CD4-positive, alpha-beta memory T cell (primary cell): ENCODE measurements around the gene TRIP11. TPM values are rescaled to one million over a fixed set of nuclear protein-coding genes. Genes with fewer than 3 reads are reported as not detected.

Experiments
- CTCF ChIA-PET: fragments of 350-600 bp; sonication (Branson Sonifier 250); formaldehyde crosslinking; loops from one replicate; lab custom pipeline; 2021; ENCODE audit warnings: inconsistent platforms; ENCODE audit not compliant: partially characterized antibody; lab: Charles Lee
- POLR2A ChIA-PET: fragments of 350-600 bp; sonication (Branson Sonifier 250); formaldehyde crosslinking; loops from one replicate; lab custom pipeline; 2021; ENCODE audit not compliant: partially characterized antibody; lab: Charles Lee
- DNase-seq, 5 donors: peaks; one replicate each; pipeline versions ENCODE4 v3.0.0 to v3.0.0-alpha.2; 2020 to 2022; ENCODE audit warnings: mixed read lengths in 1 of 5
- H3K27ac ChIP-seq: one replicate; pipeline ENCODE4 v1.7.0; 2013; ENCODE audit warnings: low read depth, low read length
- H3K27me3 ChIP-seq: 2 replicates; pipeline ENCODE4 v1.7.0; 2013; ENCODE audit warnings: mild to moderate bottlenecking, low read length, moderate library complexity; ENCODE audit not compliant: insufficient read depth
- H3K36me3 ChIP-seq: 2 replicates; pipeline ENCODE4 v1.7.0; 2013; ENCODE audit warnings: mild to moderate bottlenecking, low read length, moderate library complexity; ENCODE audit not compliant: insufficient read depth
- H3K4me1 ChIP-seq: 2 replicates; pipeline ENCODE4 v1.7.0; 2013; ENCODE audit warnings: mild to moderate bottlenecking, low read length, moderate library complexity; ENCODE audit not compliant: insufficient read depth
- H3K4me3 ChIP-seq, 2 donors: one replicate each; pipeline ENCODE4 v1.7.0; 2013; ENCODE audit warnings: low read length in 2 of 2, mild to moderate bottlenecking in 1 of 2
- H3K9me3 ChIP-seq, 2 donors: one replicate each; pipeline ENCODE4 v1.7.0; 2013; ENCODE audit warnings: low read length in 2 of 2, control low read depth in 1 of 2; ENCODE audit not compliant: control insufficient read depth in 1 of 2
- H3K27ac Mint-ChIP-seq, 7 donors: one replicate each; pipeline ENCODE4 v1.8.0; 2020 to 2021; ENCODE audit warnings: mixed read lengths in 7 of 7, mild to moderate bottlenecking in 6 of 7, inconsistent platforms in 3 of 7, moderate library complexity in 3 of 7
- H3K27me3 Mint-ChIP-seq, 2 donors: one replicate each; pipeline ENCODE4 v1.8.0; 2020 to 2021; ENCODE audit warnings: mixed read lengths in 2 of 2
- H3K36me3 Mint-ChIP-seq, 2 donors: one replicate each; pipeline ENCODE4 v1.8.0; 2020 to 2021; ENCODE audit warnings: mixed read lengths in 2 of 2, inconsistent platforms in 1 of 2, mild to moderate bottlenecking in 1 of 2
- H3K4me1 Mint-ChIP-seq, 4 donors: one replicate each; pipeline ENCODE4 v1.8.0; 2020 to 2021; ENCODE audit warnings: mixed read lengths in 4 of 4, mild to moderate bottlenecking in 1 of 4
- H3K4me3 Mint-ChIP-seq, 8 donors: one replicate each; pipeline ENCODE4 v1.8.0; 2020 to 2021; ENCODE audit warnings: mixed read lengths in 8 of 8, mild to moderate bottlenecking in 7 of 8, moderate library complexity in 6 of 8, inconsistent platforms in 3 of 8
- H3K9me3 Mint-ChIP-seq, 8 donors: one replicate each; pipeline ENCODE4 v1.8.0; 2020 to 2021; ENCODE audit warnings: mixed read lengths in 8 of 8, mild to moderate bottlenecking in 5 of 8, inconsistent platforms in 3 of 8, moderate library complexity in 1 of 8
- intact Hi-C: fragments of 100-400 bp; cut with micrococcal nuclease; formaldehyde crosslinking; loops from one replicate; pipeline ENCODE4 v1.15.1; 2023
- polyA plus RNA-seq, 2 donors: library from polyadenylated mRNA; unstranded; fragments of 300-500 nt; fragmentation: Illumina TruSeq; gene quantifications; one replicate each; pipeline ENCODE4 v1.2.3, GENCODE V29; 2021
- total RNA-seq, 2 experiments: library from RNA; stranded (reverse); gene quantifications; one replicate each; pipeline ENCODE4 v1.2.3, GENCODE V29; 2021

Gene TRIP11
- total and polyA plus RNA-seq, 4 experiments from 2014 or later: 24.6 to 77.2 (median 68.3) TPM

DNA sequence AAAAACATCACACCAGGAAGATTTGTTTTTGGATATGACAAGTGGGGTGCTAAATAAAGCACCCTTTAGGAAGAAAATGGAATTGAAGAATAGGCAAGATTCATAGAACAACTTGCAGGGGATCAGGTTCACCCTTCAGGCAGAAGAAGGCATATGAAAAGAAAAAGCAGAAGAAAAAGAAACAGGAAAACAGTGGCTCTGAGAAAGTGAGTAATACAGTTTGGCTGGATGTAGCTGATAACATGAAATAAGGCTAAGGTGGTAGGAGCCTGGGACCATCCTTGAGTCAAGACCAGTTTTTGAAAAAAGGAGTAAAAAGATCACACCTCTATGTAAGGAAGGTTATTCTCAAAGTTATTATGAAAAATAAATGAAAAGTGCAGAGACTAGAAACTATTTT is 42.4 kb downstream of the TRIP11 start:
- DNase-seq: no peak
- Mint-ChIP-seq H3K36me3 (peaks cover 17 to 34% of the 10 kb centered on the region in 2 donors), H3K4me1 (peaks cover 28 to 42% (median 34%) of the 10 kb centered on the region in 4 donors), H3K27me3 (no peaks in the 10 kb centered on the region), H3K9me3 (no peaks in the 10 kb centered on the region), H3K4me3 (peak overlapping the region in 5 of 8 donors; percentile 14 to 68 (median 38)), H3K27ac (peak overlapping the region in 6 of 7 donors; percentile 4 to 83 (median 74))
- no peaks in the 10 kb centered on the region for H3K9me3 ChIP-seq
- intact Hi-C loops: loop anchor here (5.0 to 10.0 kb wide), 2 partner anchors 345 to 513 kb away; no protein-coding TSS in a partner anchor
- peaks cover 39% of the 10 kb centered on the region for H3K4me1 ChIP-seq
- H3K4me3 ChIP-seq: no peak overlapping the region
- CTCF ChIA-PET: interaction anchor here (0.6 to 2.3 kb wide), 25 partner anchors 8 to 529 kb away, joined by 3 to 25 read pairs (median 4); partner anchors contain the start of genes ATXN3 and TRIP11
- POLR2A ChIA-PET: interaction anchor here (0.6 to 1.4 kb wide), 3 partner anchors 42 to 751 kb away, joined by 3 to 8 read pairs (median 3); partner anchors contain the start of gene TRIP11
- no peak overlapping the region for H3K27ac ChIP-seq
- H3K36me3 ChIP-seq: peaks cover 5% of the 10 kb centered on the region
- H3K27me3 ChIP-seq: no peaks in the 10 kb centered on the region

DNA sequence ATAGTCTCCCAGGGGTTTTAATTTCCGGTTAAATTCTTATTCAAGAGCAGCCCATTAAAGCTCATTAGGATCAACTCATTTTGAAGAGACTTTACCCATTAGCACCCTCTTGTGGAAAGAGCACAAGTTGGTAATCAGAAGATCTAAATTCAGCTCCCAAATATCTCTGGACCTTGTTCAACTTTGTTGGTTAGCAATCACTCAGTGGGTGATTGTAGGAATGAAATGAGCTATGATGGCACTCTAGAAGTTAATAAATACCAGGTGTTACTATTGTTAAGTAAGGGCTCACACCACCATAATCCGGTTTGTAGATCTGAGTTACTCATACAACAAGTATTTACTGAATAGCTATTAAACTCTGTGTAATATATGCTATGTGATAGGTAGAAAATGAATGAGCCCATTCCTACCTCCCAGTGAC is 42.9 kb downstream of the TRIP11 start:
- H3K9me3 Mint-ChIP-seq: no peaks in the 10 kb centered on the region
- DNase-seq: peak in 4 of 5 donors; percentile 31 to 48 (median 42)
- no peaks in the 10 kb centered on the region for H3K27me3 Mint-ChIP-seq
- ChIA-PET CTCF (interaction anchor here (0.5 to 2.3 kb wide), 28 partner anchors 9 to 528 kb away, joined by 3 to 25 read pairs (median 4); partner anchors contain the start of genes ATXN3 and TRIP11), POLR2A (interaction anchor here (0.6 to 1.4 kb wide), 7 partner anchors 9 to 751 kb away, joined by 3 to 8 read pairs (median 3); partner anchors contain the start of genes TC2N and TRIP11)
- H3K27ac Mint-ChIP-seq: peak overlapping the region in 5 of 7 donors; percentile 1 to 83 (median 49)
- H3K27me3 ChIP-seq: no peaks in the 10 kb centered on the region
- peaks cover 22 to 38% of the 10 kb centered on the region in 2 donors for H3K36me3 Mint-ChIP-seq
- intact Hi-C loops: loop anchor here (5.0 to 10.0 kb wide), 2 partner anchors 345 to 512 kb away; no protein-coding TSS in a partner anchor
- peak overlapping the region in 1 of 8 donors; percentile 25 for H3K4me3 Mint-ChIP-seq
- H3K4me3 ChIP-seq: no peak overlapping the region
- H3K4me1 ChIP-seq: peaks cover 39% of the 10 kb centered on the region
- H3K36me3 ChIP-seq: peaks cover 5% of the 10 kb centered on the region
- H3K27ac ChIP-seq: no peak overlapping the region
- H3K9me3 ChIP-seq: no peaks in the 10 kb centered on the region
- H3K4me1 Mint-ChIP-seq: peaks cover 28 to 42% (median 34%) of the 10 kb centered on the region in 4 donors

DNA sequence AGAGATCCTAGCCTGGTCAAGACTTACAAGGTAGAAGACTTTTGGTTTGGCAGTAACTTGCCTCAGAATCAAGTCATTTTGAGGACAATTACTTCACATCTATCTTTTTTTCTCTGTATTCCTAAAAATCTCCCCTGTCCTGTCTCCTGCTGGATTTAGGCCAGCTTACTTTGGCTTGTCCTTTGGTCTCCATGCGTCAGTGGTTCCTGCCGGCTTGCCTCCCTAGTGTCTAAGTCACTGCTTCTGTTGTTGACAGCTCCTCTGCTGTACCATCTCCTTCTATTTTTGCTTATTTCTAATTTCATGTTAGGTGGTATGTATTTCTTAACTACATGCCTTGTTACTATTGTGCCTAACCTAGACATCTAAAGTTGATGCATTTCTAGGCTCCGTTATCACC is 52.7 kb downstream of the TRIP11 start:
- peaks cover 65 to 68% of the 10 kb centered on the region in 2 donors for H3K36me3 Mint-ChIP-seq
- H3K27ac Mint-ChIP-seq: peak overlapping the region in 3 of 7 donors; percentile 14 to 37 (median 26)
- H3K9me3 ChIP-seq: no peaks in the 10 kb centered on the region
- no peaks in the 10 kb centered on the region for H3K27me3 Mint-ChIP-seq
- intact Hi-C loops: no loop called here
- peaks cover 0 to 14% (median 10%) of the 10 kb centered on the region in 4 donors for H3K4me1 Mint-ChIP-seq
- no peaks in the 10 kb centered on the region for H3K9me3 Mint-ChIP-seq
- H3K4me3 Mint-ChIP-seq: no peak overlapping the region
- H3K4me1 ChIP-seq: no peaks in the 10 kb centered on the region
- DNase-seq: no peak
- no peaks in the 10 kb centered on the region for H3K27me3 ChIP-seq
- no peak overlapping the region for H3K4me3 ChIP-seq
- H3K27ac ChIP-seq: no peak overlapping the region
- ChIA-PET CTCF (interaction anchor here (4.3 kb wide), 1 partner anchor 10 kb away, joined by 25 read pairs; no protein-coding TSS in a partner anchor), POLR2A (no interaction called here)
- H3K36me3 ChIP-seq: peaks cover 58% of the 10 kb centered on the region

DNA sequence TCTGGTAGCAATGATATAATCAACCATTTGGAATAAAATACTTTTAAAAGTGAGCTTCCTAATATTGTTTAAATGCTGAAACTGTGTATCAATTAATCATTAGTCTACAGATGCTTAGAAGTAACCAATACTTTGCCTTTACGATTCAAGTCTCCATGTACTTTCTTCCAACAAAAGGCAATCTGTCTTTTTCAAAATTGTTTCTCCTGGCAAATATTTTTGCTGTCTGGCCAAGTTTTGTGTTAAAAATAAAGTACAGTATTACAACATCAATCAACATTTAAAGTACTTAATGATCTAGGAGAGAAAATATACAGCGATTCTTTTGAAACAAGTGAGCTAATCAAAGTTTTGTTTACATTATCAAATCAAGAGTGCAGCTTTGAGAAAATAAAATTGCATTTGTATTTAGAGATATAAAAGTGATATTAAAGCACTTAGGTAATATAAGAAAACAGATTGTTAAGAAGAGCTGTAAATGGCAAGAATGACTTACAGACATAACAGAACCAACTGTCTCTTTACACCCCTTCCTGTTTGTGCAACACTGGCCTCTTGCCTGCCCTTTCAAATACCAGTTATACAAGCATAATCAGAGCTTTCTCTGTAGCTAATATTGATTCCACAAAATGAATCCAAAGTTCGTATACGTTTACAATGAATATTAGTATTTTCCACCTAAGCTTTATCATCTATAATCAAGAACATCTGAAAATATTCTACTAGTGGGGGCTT is 54.2 kb downstream of the TRIP11 start:
- Mint-ChIP-seq H3K27me3 (no peaks in the 10 kb centered on the region), H3K4me1 (peaks cover 0 to 14% (median 10%) of the 10 kb centered on the region in 4 donors), H3K36me3 (peaks cover 62 to 64% of the 10 kb centered on the region in 2 donors), H3K9me3 (no peaks in the 10 kb centered on the region), H3K4me3 (no peak overlapping the region), H3K27ac (no peak overlapping the region)
- no peak overlapping the region for H3K4me3 ChIP-seq
- intact Hi-C loops: no loop called here
- no peaks in the 10 kb centered on the region for H3K27me3 ChIP-seq
- DNase-seq: no peak
- peaks cover 51% of the 10 kb centered on the region for H3K36me3 ChIP-seq
- no peak overlapping the region for H3K27ac ChIP-seq
- H3K9me3 ChIP-seq: no peaks in the 10 kb centered on the region
- H3K4me1 ChIP-seq: no peaks in the 10 kb centered on the region
- POLR2A ChIA-PET: no interaction called here
- CTCF ChIA-PET: interaction anchor here (4.3 kb wide), 1 partner anchor 11 kb away, joined by 25 read pairs; no protein-coding TSS in a partner anchor

DNA sequence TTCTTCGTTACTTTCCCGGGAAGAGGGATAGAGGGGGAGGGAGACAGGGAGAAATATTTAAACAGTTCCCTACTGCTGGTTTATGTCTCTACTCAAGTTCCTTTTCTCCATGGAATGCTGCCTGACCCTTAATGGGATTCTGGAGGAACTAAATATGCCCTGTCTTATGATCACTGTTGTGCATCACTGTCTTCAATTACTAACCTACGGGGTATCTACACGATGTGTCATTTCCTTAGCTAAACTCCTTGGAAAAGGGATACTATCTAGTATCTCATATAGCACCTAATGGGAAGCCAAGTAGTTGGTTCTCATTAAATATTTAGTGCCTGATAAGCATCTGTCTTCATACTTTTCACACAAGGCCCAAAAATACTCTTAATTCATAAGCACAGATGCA is 54.9 kb downstream of the TRIP11 start:
- peaks cover 65 to 68% of the 10 kb centered on the region in 2 donors for H3K36me3 Mint-ChIP-seq
- no peaks in the 10 kb centered on the region for H3K27me3 ChIP-seq

DNA sequence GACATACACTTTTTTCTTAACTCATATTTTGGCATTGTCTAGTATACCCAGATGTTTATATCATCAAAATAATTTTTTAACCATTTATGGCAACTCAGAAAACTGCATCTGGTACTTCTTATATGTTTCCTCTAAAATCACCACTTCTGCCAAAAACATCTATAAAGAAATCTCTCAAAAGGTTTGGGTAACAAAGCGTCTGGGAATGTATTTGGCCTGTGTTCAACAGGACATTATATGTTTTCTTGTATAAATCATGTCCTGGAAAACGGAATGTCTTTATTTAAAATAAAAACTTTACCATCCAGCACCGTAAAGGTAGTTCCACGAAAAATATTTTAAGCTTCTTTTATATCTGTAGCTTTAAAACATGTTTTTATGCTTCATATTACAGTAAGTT is 56.3 kb downstream of the TRIP11 start:
- Histone ChIP-seq H3K4me1 (no peaks in the 10 kb centered on the region), H3K4me3 (no peak overlapping the region), H3K27ac (no peak overlapping the region), H3K27me3 (no peaks in the 10 kb centered on the region), H3K9me3 (no peaks in the 10 kb centered on the region), H3K36me3 (peaks cover 44% of the 10 kb centered on the region)
- Mint-ChIP-seq H3K36me3 (peaks cover 60 to 66% of the 10 kb centered on the region in 2 donors), H3K27ac (no peak overlapping the region), H3K4me1 (peaks cover 0 to 14% (median 6%) of the 10 kb centered on the region in 4 donors), H3K27me3 (no peaks in the 10 kb centered on the region), H3K4me3 (no peak overlapping the region), H3K9me3 (no peaks in the 10 kb centered on the region)
- intact Hi-C loops: no loop called here
- DNase-seq: no peak
- POLR2A ChIA-PET: no interaction called here
- CTCF ChIA-PET: no interaction called here

More for the DNA sequence above, 54.9 kb downstream of the TRIP11 start:
- peaks cover 48% of the 10 kb centered on the region for H3K36me3 ChIP-seq
- no peak for DNase-seq
- H3K27me3 Mint-ChIP-seq: no peaks in the 10 kb centered on the region
- CTCF ChIA-PET: interaction anchor here (4.3 kb wide), 1 partner anchor 12 kb away, joined by 25 read pairs; no protein-coding TSS in a partner anchor
- no peak overlapping the region for H3K27ac ChIP-seq
- H3K27ac Mint-ChIP-seq: no peak overlapping the region
- no peak overlapping the region for H3K4me3 ChIP-seq
- intact Hi-C loops: no loop called here
- no peaks in the 10 kb centered on the region for H3K9me3 ChIP-seq
- no peaks in the 10 kb centered on the region for H3K9me3 Mint-ChIP-seq
- no peak overlapping the region for H3K4me3 Mint-ChIP-seq
- no peaks in the 10 kb centered on the region for H3K4me1 ChIP-seq
- POLR2A ChIA-PET: no interaction called here
- peaks cover 0 to 14% (median 10%) of the 10 kb centered on the region in 4 donors for H3K4me1 Mint-ChIP-seq

DNA sequence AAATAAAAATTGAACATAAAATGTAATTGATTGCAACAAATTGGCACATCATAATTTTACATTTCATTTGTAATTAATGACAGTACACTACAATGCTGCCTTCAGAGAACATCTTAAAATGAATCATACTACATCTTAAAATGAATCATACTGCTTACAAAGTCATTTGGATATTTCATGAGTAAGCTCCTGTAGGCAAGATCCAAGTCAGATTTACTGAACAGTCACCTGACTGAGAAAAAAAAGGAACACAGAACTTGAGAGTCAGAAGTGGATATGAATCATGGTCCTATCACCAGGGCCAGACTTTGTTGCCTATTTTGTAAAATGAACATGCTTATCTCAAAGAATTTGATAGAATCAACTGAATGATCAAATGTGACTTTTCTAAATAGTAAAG is 59.7 kb downstream of the TRIP11 start:
- Histone ChIP-seq H3K27ac (no peak overlapping the region), H3K4me3 (no peak overlapping the region), H3K4me1 (no peaks in the 10 kb centered on the region), H3K9me3 (no peaks in the 10 kb centered on the region), H3K36me3 (peaks cover 22% of the 10 kb centered on the region), H3K27me3 (no peaks in the 10 kb centered on the region)
- Mint-ChIP-seq H3K27ac (peak overlapping the region in 1 of 7 donors; percentile 10), H3K36me3 (peaks cover 34 to 55% of the 10 kb centered on the region in 2 donors), H3K27me3 (no peaks in the 10 kb centered on the region), H3K9me3 (no peaks in the 10 kb centered on the region), H3K4me1 (peaks cover 6 to 9% (median 8%) of the 10 kb centered on the region in 4 donors), H3K4me3 (no peak overlapping the region)
- DNase-seq: no peak
- CTCF ChIA-PET: no interaction called here
- intact Hi-C loops: no loop called here
- POLR2A ChIA-PET: no interaction called here
